HEK293 (cell line): ENCODE results near the gene FGD6.

Experiments
- CTCF ChIA-PET: fragments of 350-600 bp; formaldehyde crosslinking; extraction: SDS; loops from one replicate; lab custom pipeline; 2021; ENCODE audit warnings: antibody characterized with exemption; lab: Yijun Ruan, JAX
- POLR2A ChIA-PET: fragments of 300-600 bp; formaldehyde crosslinking; extraction: SDS; loops from one replicate; lab custom pipeline; 2020; ENCODE audit warnings: antibody characterized with exemption, inconsistent platforms; lab: Yijun Ruan, JAX
- H3K27ac ChIP-seq: fragments of 200-500 bp; sonication (Bioruptor generic); 2 replicates; pipeline ENCODE4 v1.5.1; 2014; ENCODE audit warnings: low read depth, low read length, control low read depth, inconsistent platforms; ENCODE audit errors: extremely low read depth
- H3K36me3 ChIP-seq, 2 experiments: fragments of 200-500 bp in 1 of 2; sonication (Bioruptor generic) in 1 of 2; 1 replicate in 1 of 2; 2 replicates in 1 of 2; pipeline ENCODE4 v1.5.1; 2014 to 2017; ENCODE audit warnings: inconsistent platforms in 2 of 2, low read length in 2 of 2; ENCODE audit not compliant: control insufficient read depth in 2 of 2, insufficient read depth in 1 of 2
- H3K4me1 ChIP-seq: fragments of 200-500 bp; sonication (Bioruptor generic); 2 replicates; pipeline ENCODE4 v1.5.1; 2014; ENCODE audit warnings: mild to moderate bottlenecking, low read length, inconsistent platforms; ENCODE audit not compliant: control insufficient read depth, insufficient read depth
- H3K4me3 ChIP-seq: 2 replicates; pipeline ENCODE4 v1.5.1; 2011; ENCODE audit warnings: low read depth, mild to moderate bottlenecking, control low read depth, low read length, moderate library complexity
- H3K9me3 ChIP-seq: fragments of 200-500 bp; sonication (Bioruptor generic); 2 replicates; pipeline ENCODE4 v1.5.1; 2014; ENCODE audit warnings: low read depth, low read length, inconsistent platforms; ENCODE audit not compliant: control insufficient read depth, insufficient read depth
- GLIS1 ChIP-seq: fragments of 450-650 bp; formaldehyde crosslinking; IDR thresholded peaks from 2 replicates; pipeline ENCODE4 v1.5.1; 2016; ENCODE audit warnings: missing biosample characterization, missing genetic modification characterization
- TSHZ1 ChIP-seq: fragments of 450-650 bp; formaldehyde crosslinking; IDR thresholded peaks from 2 replicates; pipeline ENCODE4 v1.5.1; 2016; ENCODE audit warnings: missing biosample characterization, missing genetic modification characterization, borderline replicate concordance
- YY1 ChIP-seq: fragments of 450-650 bp; formaldehyde crosslinking; IDR thresholded peaks from 2 replicates; pipeline ENCODE4 v1.5.1; 2018; ENCODE audit warnings: missing biosample characterization, missing genetic modification characterization
- ZBTB44 ChIP-seq: fragments of 450-650 bp; IDR thresholded peaks from 2 replicates; pipeline ENCODE4 v1.5.1; 2018; ENCODE audit warnings: missing biosample characterization, mild to moderate bottlenecking, missing genetic modification characterization
- ZNF184 ChIP-seq: fragments of 450-650 bp; IDR thresholded peaks from 2 replicates; pipeline ENCODE4 v1.5.1; 2018; ENCODE audit warnings: missing biosample characterization, mild to moderate bottlenecking, missing genetic modification characterization
- ZNF449 ChIP-seq: fragments of 450-650 bp; formaldehyde crosslinking; IDR thresholded peaks from 2 replicates; pipeline ENCODE4 v1.5.1; 2017; ENCODE audit warnings: missing biosample characterization, mild to moderate bottlenecking, missing genetic modification characterization, moderate library complexity
- ZNF513 ChIP-seq: fragments of 450-650 bp; IDR thresholded peaks from 2 replicates; pipeline ENCODE4 v1.5.1; 2018; ENCODE audit warnings: missing biosample characterization, missing genetic modification characterization
- ZNF518A ChIP-seq: fragments of 450-650 bp; formaldehyde crosslinking; conservative IDR thresholded peaks from 2 replicates; pipeline ENCODE4 v1.5.1; 2016; ENCODE audit warnings: low read depth, missing biosample characterization, missing genetic modification characterization
- ZNF791 ChIP-seq: fragments of 450-650 bp; formaldehyde crosslinking; IDR thresholded peaks from 2 replicates; pipeline ENCODE4 v1.5.1; 2016; ENCODE audit warnings: missing biosample characterization, missing genetic modification characterization
- ZNF792 ChIP-seq: fragments of 450-650 bp; formaldehyde crosslinking; IDR thresholded peaks from 2 replicates; pipeline ENCODE4 v1.5.1; 2016; ENCODE audit warnings: missing biosample characterization, missing genetic modification characterization

FGD6 gene

GRCh38 chr12:95077341-95077740 lies 139.9 kb downstream of the FGD6 start (continued):
- TF ChIP-seq ZNF518A: no peak
- no peak for TF ChIP-seq ZNF792 (tag by site-specific recombination)
- no peak for TF ChIP-seq GLIS1
- TF ChIP-seq ZNF791: no peak
- TF ChIP-seq ZNF449 (tag by site-specific recombination): no peak

- Histone ChIP-seq H3K9me3 (no peaks in the 10 kb centered on the region), H3K36me3 (peaks cover 0 to under 1% of the 10 kb centered on the region in 2 experiments; a peak in 2 of 3 replicates), H3K4me1 (no peaks in the 10 kb centered on the region), H3K27ac (no peak overlapping the region), H3K4me3 (no peak overlapping the region)
- ChIA-PET POLR2A (interaction anchor here (2.8 kb wide), 1 partner anchor 10 kb away, joined by 12 read pairs; no protein-coding TSS in a partner anchor), CTCF (interaction anchor here (0.6 kb wide), 1 partner anchor 896 kb away, joined by 3 read pairs; no protein-coding TSS in a partner anchor)
- TF ChIP-seq ZNF184 (tag by site-specific recombination) (no peak), ZNF513 (no peak), TSHZ1 (tag by site-specific recombination) (no peak), YY1 (tag by site-specific recombination) (no peak), ZBTB44 (no peak)
These were observed 142.5 kb downstream of the FGD6 start for GRCh38 chr12:95074766-95075165.
